Gastrocnemius medialis (tissue), 4 donors: ENCODE results near the gene ECM2. TPM values are rescaled to one million over a fixed set of nuclear protein-coding genes. Genes with fewer than 3 reads are reported as not detected.
A peak's percentile ranks its signal among the peaks of the same experiment; 100 is the strongest.

ENCODE experiments used
- ATAC-seq, 2 donors: fragments of 150-250 bp; one replicate each; pipeline ENCODE4 v1.9.1; 2016
- DNase-seq, 2 donors: peaks; one replicate each; pipeline ENCODE4 v3.0.0-alpha.2; 2019
- H3K27ac ChIP-seq, 4 donors: fragments of 200-600 bp; sonication (generic); 1 replicate in 1 of 4; 2 replicates in 3 of 4; pipeline ENCODE4 v1.5.1; 2016 to 2018; ENCODE audit warnings: mild to moderate bottlenecking in 2 of 4, moderate library complexity in 1 of 4
- H3K27me3 ChIP-seq, 3 donors: fragments of 200-600 bp; sonication (generic) in 2 of 3; 1 replicate in 1 of 3; 2 replicates in 2 of 3; pipeline versions ENCODE4 v1.5.1 to v1.6.0; 2016 to 2019; ENCODE audit warnings: mild to moderate bottlenecking in 1 of 3, moderate library complexity in 1 of 3
- H3K36me3 ChIP-seq, 2 donors: fragments of 200-600 bp; sonication (generic) in 1 of 2; one replicate each; pipeline ENCODE4 v1.5.1; 2017 to 2018
- H3K4me1 ChIP-seq, 2 donors: fragments of 200-600 bp; sonication (generic) in 1 of 2; one replicate each; pipeline ENCODE4 v1.5.1; 2016 to 2017; ENCODE audit warnings: mild to moderate bottlenecking in 2 of 2
- H3K4me3 ChIP-seq, 4 donors: fragments of 200-600 bp; sonication (generic) in 3 of 4; 1 replicate in 1 of 4; 2 replicates in 3 of 4; pipeline ENCODE4 v1.5.1; 2016 to 2019; ENCODE audit warnings: mild to moderate bottlenecking in 2 of 4
- H3K9me3 ChIP-seq, 3 donors: fragments of 200-600 bp; sonication (generic) in 2 of 3; 1 replicate in 1 of 3; 2 replicates in 2 of 3; pipeline ENCODE4 v1.5.1; 2016 to 2019
- POLR2A ChIP-seq, 2 donors: fragments of 450-650 bp; IDR thresholded peaks; one replicate each; pipeline ENCODE4 v1.6.1; 2017; ENCODE audit warnings: antibody characterized with exemption in 2 of 2, mild to moderate bottlenecking in 2 of 2, moderate library complexity in 2 of 2
- in situ Hi-C, 4 donors: fragments of 200-750 bp; cut with MboI; loops; one replicate each; pipeline versions ENCODE4 v1.15.0 to v1.8.0; 2017; ENCODE audit warnings: low sequenced_read_pairs in 4 of 4
- intact Hi-C: fragments of 100-400 bp; cut with DNase I; formaldehyde crosslinking; loops from one replicate; pipeline ENCODE4 v1.15.1; 2023; ENCODE audit warnings: low total_unique reads
- total RNA-seq, 4 donors: library from RNA; depleted of rRNA; stranded (reverse); fragments of >200 nt; gene quantifications; one replicate each; pipeline versions ENCODE4 v1.1.0 to v1.2.3, GENCODE V29; 2016
- TF ChIP-seq, protein P1 (sequence below), 5 experiments: fragments of 450-650 bp in 3 of 5; fragments of 200-600 bp in 2 of 5; sonication (generic) in 2 of 5; IDR thresholded peaks in 4 of 5; conservative IDR thresholded peaks in 1 of 5; 1 replicate in 4 of 5; 2 replicates in 1 of 5; pipeline ENCODE4 v1.5.1; 2016 to 2019; ENCODE audit warnings: antibody characterized with exemption in 5 of 5, mild to moderate bottlenecking in 3 of 5, moderate library complexity in 3 of 5

Gene ECM2
- total RNA-seq, 4 donors from 2014 or later, result 1.5 to 9.7 (median 3.9) TPM

DNA sequence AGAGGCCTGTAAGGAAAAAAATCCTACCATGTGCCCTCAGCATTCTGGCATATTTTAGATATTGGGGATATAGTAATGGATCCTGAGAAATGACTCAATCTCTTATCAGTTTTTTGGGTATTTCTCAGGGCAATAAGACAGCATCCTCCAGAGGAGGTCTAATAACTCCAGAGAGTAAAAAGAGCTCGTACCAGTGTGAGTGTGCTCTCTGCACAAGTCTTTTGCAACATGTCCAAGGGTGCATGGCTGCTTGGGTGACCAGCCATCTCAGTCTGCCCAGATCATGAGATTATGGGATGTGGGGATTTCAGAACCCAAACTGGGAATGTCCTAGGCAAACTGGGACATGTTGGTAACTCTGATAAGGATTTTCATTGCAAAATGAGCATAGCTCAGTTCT, 68.7 kb downstream of the ECM2 start:
- no peaks in the 10 kb centered on the region for H3K9me3 ChIP-seq
- in situ Hi-C loops, result loop anchor here in 1 of 4 donors (25.0 kb wide), 1 partner anchor 170 kb away; no protein-coding TSS in a partner anchor
- intact Hi-C loops, result no loop called here
- no peaks in the 10 kb centered on the region for H3K27me3 ChIP-seq
- H3K4me1 ChIP-seq, result peaks cover 7 to 11% of the 10 kb centered on the region in 2 donors
- H3K36me3 ChIP-seq, result no peaks in the 10 kb centered on the region
- H3K4me3 ChIP-seq, result no peak overlapping the region
- TF ChIP-seq, protein P1, sequence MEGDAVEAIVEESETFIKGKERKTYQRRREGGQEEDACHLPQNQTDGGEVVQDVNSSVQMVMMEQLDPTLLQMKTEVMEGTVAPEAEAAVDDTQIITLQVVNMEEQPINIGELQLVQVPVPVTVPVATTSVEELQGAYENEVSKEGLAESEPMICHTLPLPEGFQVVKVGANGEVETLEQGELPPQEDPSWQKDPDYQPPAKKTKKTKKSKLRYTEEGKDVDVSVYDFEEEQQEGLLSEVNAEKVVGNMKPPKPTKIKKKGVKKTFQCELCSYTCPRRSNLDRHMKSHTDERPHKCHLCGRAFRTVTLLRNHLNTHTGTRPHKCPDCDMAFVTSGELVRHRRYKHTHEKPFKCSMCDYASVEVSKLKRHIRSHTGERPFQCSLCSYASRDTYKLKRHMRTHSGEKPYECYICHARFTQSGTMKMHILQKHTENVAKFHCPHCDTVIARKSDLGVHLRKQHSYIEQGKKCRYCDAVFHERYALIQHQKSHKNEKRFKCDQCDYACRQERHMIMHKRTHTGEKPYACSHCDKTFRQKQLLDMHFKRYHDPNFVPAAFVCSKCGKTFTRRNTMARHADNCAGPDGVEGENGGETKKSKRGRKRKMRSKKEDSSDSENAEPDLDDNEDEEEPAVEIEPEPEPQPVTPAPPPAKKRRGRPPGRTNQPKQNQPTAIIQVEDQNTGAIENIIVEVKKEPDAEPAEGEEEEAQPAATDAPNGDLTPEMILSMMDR (IDR thresholded peaks at IDR 0.05 in 4 of 5, conservative IDR thresholded peaks at IDR 0.05 in 1 of 5), result no peak
- no peak for TF ChIP-seq POLR2A (IDR thresholded peaks at IDR 0.05)
- no peak for DNase-seq
- no peak overlapping the region for H3K27ac ChIP-seq
- ATAC-seq, result no peak

DNA sequence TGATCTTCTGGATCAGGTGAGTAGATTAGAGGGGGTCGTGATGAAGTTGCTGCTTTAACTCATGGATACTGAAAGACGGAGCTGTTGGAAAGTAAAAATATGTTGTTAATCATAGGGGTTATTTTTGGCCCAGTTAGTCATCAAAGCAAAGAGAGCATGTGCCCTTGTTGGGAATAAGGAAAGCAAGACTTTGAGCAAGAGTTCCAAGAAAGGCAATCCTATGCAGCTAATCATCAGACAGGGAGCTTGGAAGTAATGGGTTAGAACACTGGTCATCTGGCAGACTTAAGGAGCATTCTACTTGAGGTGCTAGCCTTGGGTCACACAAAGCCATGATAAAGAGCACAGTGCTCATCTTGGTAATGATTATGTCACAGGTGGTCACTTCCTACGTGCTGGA, 71.8 kb downstream of the ECM2 start:
- no peaks in the 10 kb centered on the region for H3K27me3 ChIP-seq
- no peak overlapping the region for H3K4me3 ChIP-seq
- peaks cover 7 to 11% of the 10 kb centered on the region in 2 donors for H3K4me1 ChIP-seq
- no peaks in the 10 kb centered on the region for H3K9me3 ChIP-seq
- in situ Hi-C loops, result loop anchor here in 1 of 4 donors (25.0 kb wide), 1 partner anchor 173 kb away; no protein-coding TSS in a partner anchor
- TF ChIP-seq, protein P1 (IDR thresholded peaks at IDR 0.05 in 4 of 5, conservative IDR thresholded peaks at IDR 0.05 in 1 of 5), result no peak
- no peak for TF ChIP-seq POLR2A (IDR thresholded peaks at IDR 0.05)
- H3K36me3 ChIP-seq, result no peaks in the 10 kb centered on the region
- intact Hi-C loops, result no loop called here
- DNase-seq, result no peak
- peak; percentile 94 to 96 for ATAC-seq
- peak overlapping the region; percentile 21 to 53 (median 44) for H3K27ac ChIP-seq

DNA sequence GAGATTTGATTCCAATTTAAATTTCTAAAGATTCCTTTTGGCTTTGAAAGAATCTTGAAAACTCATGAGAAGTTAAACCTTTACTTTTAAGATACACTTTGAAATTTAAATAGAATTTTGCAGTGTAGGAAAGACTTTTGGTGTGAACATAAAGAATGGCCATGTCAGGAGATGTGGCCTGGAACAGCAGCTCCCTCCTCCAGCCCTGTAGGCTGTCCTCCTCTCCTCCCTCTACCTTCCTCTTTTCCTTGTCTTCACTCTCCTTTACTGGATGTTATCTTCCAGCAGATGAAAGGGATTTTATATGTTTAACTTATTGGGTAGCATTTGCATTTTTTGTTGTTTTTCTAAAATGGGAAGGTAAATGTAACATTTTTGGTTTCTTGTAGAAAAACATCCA, 72.4 kb downstream of the ECM2 start:
- TF ChIP-seq, protein P1 (IDR thresholded peaks at IDR 0.05 in 4 of 5, conservative IDR thresholded peaks at IDR 0.05 in 1 of 5), result no peak
- no peak for TF ChIP-seq POLR2A (IDR thresholded peaks at IDR 0.05)
- H3K27me3 ChIP-seq, result no peaks in the 10 kb centered on the region
- no peaks in the 10 kb centered on the region for H3K9me3 ChIP-seq
- H3K36me3 ChIP-seq, result no peaks in the 10 kb centered on the region
- ATAC-seq (no peak), DNase-seq (no peak)
- H3K4me3 ChIP-seq, result no peak overlapping the region
- H3K27ac ChIP-seq, result peak overlapping the region in 2 of 4 donors; percentile 5 to 17
- in situ Hi-C loops (loop anchor here in 1 of 4 donors (25.0 kb wide), 1 partner anchor 174 kb away; no protein-coding TSS in a partner anchor), intact Hi-C loops (no loop called here)
- H3K4me1 ChIP-seq, result peaks cover 7 to 11% of the 10 kb centered on the region in 2 donors

DNA sequence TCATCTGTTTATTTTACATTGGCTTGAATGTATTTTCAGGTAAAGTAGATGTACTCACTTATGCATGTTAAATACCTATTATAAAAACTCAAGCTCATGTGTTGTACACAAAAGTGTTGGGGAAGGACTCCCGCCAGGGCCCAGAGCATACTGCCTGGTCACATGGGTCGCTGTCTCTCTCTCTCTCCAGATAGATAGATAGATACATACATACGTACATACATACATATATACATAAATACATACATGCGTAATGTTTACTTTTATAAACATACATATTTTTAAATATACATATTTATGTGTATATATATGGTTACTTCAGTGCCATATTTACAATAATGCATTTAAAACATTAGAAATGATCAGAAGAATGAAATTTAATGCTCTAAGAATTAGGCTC, 78.2 kb downstream of the ECM2 start:
- DNase-seq (no peak), ATAC-seq (no peak)
- H3K4me1 ChIP-seq, result no peaks in the 10 kb centered on the region
- no peak overlapping the region for H3K4me3 ChIP-seq
- no peaks in the 10 kb centered on the region for H3K9me3 ChIP-seq
- H3K36me3 ChIP-seq, result no peaks in the 10 kb centered on the region
- no peaks in the 10 kb centered on the region for H3K27me3 ChIP-seq
- no peak overlapping the region for H3K27ac ChIP-seq
- in situ Hi-C loops (loop anchor here in 1 of 4 donors (25.0 kb wide), 1 partner anchor 180 kb away; no protein-coding TSS in a partner anchor), intact Hi-C loops (no loop called here)
- TF ChIP-seq, protein P1 (IDR thresholded peaks at IDR 0.05 in 4 of 5, conservative IDR thresholded peaks at IDR 0.05 in 1 of 5), result no peak
- TF ChIP-seq POLR2A (IDR thresholded peaks at IDR 0.05), result no peak

DNA sequence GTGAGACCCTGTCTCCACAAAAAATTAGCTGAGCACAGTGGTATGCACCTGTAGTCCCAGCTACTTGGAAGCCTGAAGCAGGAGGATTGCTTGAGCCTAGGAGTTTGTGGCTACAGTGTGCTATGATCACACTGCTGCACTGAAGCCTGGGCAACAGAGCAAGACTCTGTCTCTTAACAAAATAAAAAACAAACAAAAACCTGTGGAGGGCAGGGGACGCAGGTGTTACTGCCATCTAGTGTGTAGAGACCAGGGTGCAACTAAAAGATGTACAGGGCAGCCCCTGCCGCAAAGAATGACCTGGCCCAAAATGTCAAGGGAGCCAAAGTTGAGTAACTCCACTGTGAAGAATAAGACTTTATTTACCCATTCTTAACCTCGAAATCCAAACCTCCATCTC, 80.6 kb downstream of the ECM2 start:
- Histone ChIP-seq H3K27ac (no peak overlapping the region), H3K4me1 (no peaks in the 10 kb centered on the region), H3K4me3 (no peak overlapping the region), H3K36me3 (no peaks in the 10 kb centered on the region), H3K27me3 (no peaks in the 10 kb centered on the region), H3K9me3 (no peaks in the 10 kb centered on the region)
- TF ChIP-seq POLR2A (IDR thresholded peaks at IDR 0.05), result no peak
- TF ChIP-seq, protein P1 (IDR thresholded peaks at IDR 0.05 in 4 of 5, conservative IDR thresholded peaks at IDR 0.05 in 1 of 5), result no peak
- intact Hi-C loops, result no loop called here
- ATAC-seq (no peak), DNase-seq (no peak)
- in situ Hi-C loops, result loop anchor here in 1 of 4 donors (25.0 kb wide), 1 partner anchor 182 kb away; no protein-coding TSS in a partner anchor
